Testis (tissue), 2 donors: Measurements from ENCODE around the gene TBC1D4.

Source experiments
- CTCF ChIP-seq, 3 experiments: fragments of 450-650 bp in 2 of 3; fragments of 200-600 bp in 1 of 3; sonication (generic) in 1 of 3; IDR thresholded peaks; one replicate each; pipeline ENCODE4 v1.5.1; 2016 to 2019; ENCODE audit warnings: antibody characterized with exemption in 3 of 3, mild to moderate bottlenecking in 2 of 3, moderate library complexity in 1 of 3
- POLR2A ChIP-seq: fragments of 450-650 bp; IDR thresholded peaks from one replicate; pipeline ENCODE4 v1.6.1; 2017; ENCODE audit warnings: antibody characterized with exemption, mild to moderate bottlenecking, moderate library complexity

- TF ChIP-seq CTCF (IDR thresholded peaks at IDR 0.05) = no peak
- TF ChIP-seq POLR2A = no peak
Measured at GRCh38 chr13:75285310-75285709, 196.7 kb downstream of the TBC1D4 start.
